ENCODE results near the gene UBE2D3. TPM values are rescaled to one million over a fixed set of nuclear protein-coding genes. Genes with fewer than 3 reads are reported as not detected.

UBE2D3 gene
- total RNA-seq, 1 donor from 2014 or later, result 288 TPM

GRCh38 chr4:102761906-102762305 lies 65.4 kb downstream of the UBE2D3 start:
- no peak for DNase-seq (ENCODE audit: extremely low spot score, unreplicated experiment)
- H3K27me3 Mint-ChIP-seq, result peaks cover 14% of the 10 kb centered on the region
- no peak for TF ChIP-seq CTCF (conservative IDR thresholded peaks at IDR 0.05)
- H3K36me3 Mint-ChIP-seq, result peaks cover 5% of the 10 kb centered on the region
- H3K4me1 Mint-ChIP-seq (ENCODE audit: unreplicated experiment), result peaks cover 20% of the 10 kb centered on the region
- H3K27ac Mint-ChIP-seq, result no peak overlapping the region
- no peaks in the 10 kb centered on the region for H3K9me3 Mint-ChIP-seq
- peak overlapping the region; percentile 96 for H3K4me3 Mint-ChIP-seq

- DNase-seq (ENCODE audit: extremely low spot score, unreplicated experiment), result no peak
- peak overlapping the region; percentile 58 for H3K27ac Mint-ChIP-seq
- peaks cover 14% of the 10 kb centered on the region for H3K27me3 Mint-ChIP-seq
Measured at GRCh38 chr4:102761296-102761701, 66.1 kb downstream of the UBE2D3 start.

GRCh38 chr4:102760645-102761295 lies 66.6 kb downstream of the UBE2D3 start, which contains the start of gene MANBA:
TSS of gene MANBA (minus strand) at chr4:102760968. CDS start at chr4:102760894, 74 bp downstream.
- H3K9me3 Mint-ChIP-seq, result no peaks in the 10 kb centered on the region
- DNase-seq (ENCODE audit: extremely low spot score, unreplicated experiment), result no peak
- peaks cover 5% of the 10 kb centered on the region for H3K36me3 Mint-ChIP-seq
- peak within 1 kb of the TSS; percentile 96 for H3K4me3 Mint-ChIP-seq
- peak; percentile 22 for TF ChIP-seq CTCF (conservative IDR thresholded peaks at IDR 0.05)
- peaks cover 14% of the 10 kb centered on the region for H3K27me3 Mint-ChIP-seq
- peak within 1 kb of the TSS; percentile 82 for H3K27ac Mint-ChIP-seq
- peaks cover 20% of the 10 kb centered on the region for H3K4me1 Mint-ChIP-seq (ENCODE audit: unreplicated experiment)

More at GRCh38 chr4:102761296-102761701, 66.1 kb downstream of the UBE2D3 start:
- peaks cover 20% of the 10 kb centered on the region for H3K4me1 Mint-ChIP-seq (ENCODE audit: unreplicated experiment)
- H3K4me3 Mint-ChIP-seq, result peak overlapping the region; percentile 96
- no peak for TF ChIP-seq CTCF (conservative IDR thresholded peaks at IDR 0.05)
- H3K36me3 Mint-ChIP-seq, result peaks cover 5% of the 10 kb centered on the region
- no peaks in the 10 kb centered on the region for H3K9me3 Mint-ChIP-seq

GRCh38 chr4:102759831-102760644 lies 67.3 kb downstream of the UBE2D3 start:
- Mint-ChIP-seq H3K27ac (peak overlapping the region; percentile 82), H3K9me3 (no peaks in the 10 kb centered on the region), H3K4me3 (peak overlapping the region; percentile 96), H3K27me3 (peaks cover 14% of the 10 kb centered on the region), H3K4me1 (ENCODE audit: unreplicated experiment) (peaks cover 20% of the 10 kb centered on the region), H3K36me3 (peaks cover 5% of the 10 kb centered on the region)
- TF ChIP-seq CTCF (conservative IDR thresholded peaks at IDR 0.05), result no peak
- DNase-seq (ENCODE audit: extremely low spot score, unreplicated experiment), result no peak

GRCh38 chr4:102758241-102759160 lies 68.8 kb downstream of the UBE2D3 start:
- Mint-ChIP-seq H3K27ac (no peak overlapping the region), H3K4me1 (ENCODE audit: unreplicated experiment) (peaks cover 20% of the 10 kb centered on the region), H3K27me3 (peaks cover 14% of the 10 kb centered on the region), H3K9me3 (no peaks in the 10 kb centered on the region), H3K36me3 (peaks cover 5% of the 10 kb centered on the region), H3K4me3 (peak overlapping the region; percentile 23)
- TF ChIP-seq CTCF (conservative IDR thresholded peaks at IDR 0.05), result no peak
- DNase-seq (ENCODE audit: extremely low spot score, unreplicated experiment), result no peak
